Peyer's patch (tissue), 4 donors: ENCODE results near the gene MBIP.

Experiments
- CTCF ChIP-seq, 6 experiments: fragments of 450-650 bp in 4 of 6; fragments of 200-600 bp in 2 of 6; sonication (generic) in 1 of 6; IDR thresholded peaks; one replicate each; pipeline ENCODE4 v1.5.1; 2017 to 2019; ENCODE audit warnings: antibody characterized with exemption in 6 of 6, mild to moderate bottlenecking in 3 of 6, moderate library complexity in 1 of 6
- POLR2A ChIP-seq, 2 donors: fragments of 450-650 bp; IDR thresholded peaks; one replicate each; pipeline ENCODE4 v1.5.1; 2017; ENCODE audit warnings: antibody characterized with exemption in 2 of 2, mild to moderate bottlenecking in 2 of 2, moderate library complexity in 2 of 2

- TF ChIP-seq CTCF (IDR thresholded peaks at IDR 0.05) (no peak), POLR2A (IDR thresholded peaks at IDR 0.05) (no peak)
Observed at GRCh38 chr14:36315159-36315853, 5.1 kb downstream of the MBIP start.
